ENCODE measurements around the gene VAPB.

The VAPB gene

GRCh38 chr20:58466095-58466708, 77.2 kb downstream of the VAPB start:
- TF ChIP-seq TSHZ2 (CRISPR knock-in tag; IDR thresholded peaks at IDR 0.05) (no peak), OSR1 (CRISPR knock-in tag; IDR thresholded peaks at IDR 0.05) (no peak), CSDC2 (CRISPR knock-in tag; IDR thresholded peaks at IDR 0.05) (no peak), BACH2 (CRISPR knock-in tag; IDR thresholded peaks at IDR 0.05; ENCODE audit: borderline replicate concordance) (no peak), TCF4 (CRISPR knock-in tag; IDR thresholded peaks at IDR 0.05; ENCODE audit: borderline replicate concordance) (no peak), ESRRG (CRISPR knock-in tag; IDR thresholded peaks at IDR 0.05) (no peak), ARNTL (CRISPR knock-in tag; IDR thresholded peaks at IDR 0.05; ENCODE audit: borderline replicate concordance, low read depth) (no peak), ZFP3 (CRISPR knock-in tag; IDR thresholded peaks at IDR 0.05) (no peak), ZFP30 (CRISPR knock-in tag; IDR thresholded peaks at IDR 0.05) (no peak), PATZ1 (CRISPR knock-in tag; IDR thresholded peaks at IDR 0.05; ENCODE audit: borderline replicate concordance) (no peak), RARB (CRISPR knock-in tag; IDR thresholded peaks at IDR 0.05) (no peak), ZNF70 (CRISPR knock-in tag; IDR thresholded peaks at IDR 0.05) (no peak), SNAI2 (CRISPR knock-in tag; IDR thresholded peaks at IDR 0.05) (no peak), ISL1 (CRISPR knock-in tag; IDR thresholded peaks at IDR 0.05) (no peak)
- no peak for ATAC-seq

DNA sequence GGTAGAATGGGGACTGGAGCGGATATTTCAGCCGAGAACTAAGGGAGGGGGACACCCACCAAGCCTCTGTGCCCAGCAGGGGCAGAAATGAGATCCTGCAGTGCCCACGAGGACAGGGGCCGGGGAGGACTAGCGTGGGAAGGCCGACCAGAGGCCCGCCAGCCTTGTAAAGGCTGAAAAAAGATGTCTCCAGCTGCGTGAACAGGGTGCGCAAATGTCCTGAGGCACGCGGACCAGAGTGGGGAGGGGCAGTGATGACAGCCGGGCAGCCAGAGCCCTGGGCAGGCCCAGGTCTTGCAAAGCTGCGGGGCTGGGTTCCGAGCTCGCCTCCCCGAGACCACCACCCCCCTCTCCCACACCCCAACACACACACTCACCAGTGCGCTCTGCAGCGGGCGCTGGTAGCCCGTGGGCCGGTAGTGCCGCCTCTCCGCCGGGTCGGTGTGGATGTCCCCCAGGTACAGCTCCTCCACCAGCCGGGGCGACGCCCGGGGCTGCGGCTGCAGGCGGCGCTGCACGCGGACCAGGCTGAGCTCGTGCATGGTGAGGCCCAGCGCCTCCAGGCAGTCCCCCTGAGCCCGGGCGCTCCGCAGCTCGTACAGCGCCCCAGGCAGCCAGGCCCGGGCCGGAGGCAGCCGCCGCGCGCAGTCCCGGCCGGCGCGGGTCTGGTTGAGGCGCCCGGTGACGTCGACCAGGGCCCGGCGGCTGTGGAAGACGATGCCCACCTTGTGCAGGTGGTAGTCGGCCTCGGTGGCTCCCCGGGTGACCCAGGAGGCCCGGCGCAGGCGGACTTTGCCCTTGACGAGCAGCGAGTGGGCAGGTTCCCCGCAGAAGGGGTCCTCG, 77.9 kb downstream of the VAPB start:
- ATAC-seq = no peak
- TF ChIP-seq RARB (CRISPR knock-in tag; IDR thresholded peaks at IDR 0.05) (no peak), PPARA (CRISPR knock-in tag; IDR thresholded peaks at IDR 0.05; ENCODE audit: borderline replicate concordance) (no peak), OSR1 (CRISPR knock-in tag; IDR thresholded peaks at IDR 0.05) (no peak), TOX (CRISPR knock-in tag; IDR thresholded peaks at IDR 0.05; ENCODE audit: borderline replicate concordance) (no peak), ZFP30 (CRISPR knock-in tag; IDR thresholded peaks at IDR 0.05) (no peak), ESRRG (CRISPR knock-in tag; IDR thresholded peaks at IDR 0.05) (no peak), CSRNP3 (CRISPR knock-in tag; IDR thresholded peaks at IDR 0.05) (no peak), ZC3H10 (CRISPR knock-in tag; IDR thresholded peaks at IDR 0.05) (no peak), SNAI2 (CRISPR knock-in tag; IDR thresholded peaks at IDR 0.05) (no peak), TSHZ2 (CRISPR knock-in tag; IDR thresholded peaks at IDR 0.05) (no peak), CSDC2 (CRISPR knock-in tag; IDR thresholded peaks at IDR 0.05) (no peak), POU6F1 (CRISPR knock-in tag; IDR thresholded peaks at IDR 0.05; ENCODE audit: borderline replicate concordance, low read depth) (no peak), ISL1 (CRISPR knock-in tag; IDR thresholded peaks at IDR 0.05) (no peak), TCF4 (CRISPR knock-in tag; IDR thresholded peaks at IDR 0.05; ENCODE audit: borderline replicate concordance) (no peak)
